Activated B cell treated with CpG ODN at 0.5 μM for 24 hours (primary cell): ENCODE results near the gene SP6. TPM values are rescaled to one million over a fixed set of nuclear protein-coding genes. Genes with fewer than 3 reads are reported as not detected.

Source experiments
- ATAC-seq: fragments of 200-7000 bp; cut with Tn5 transposase; one replicate; pipeline ENCODE4 v1.10.0; 2021; ENCODE audit warnings: low read depth, mild to moderate bottlenecking, moderate library complexity
- CTCF ChIA-PET: fragments of 350-600 bp; sonication (Branson Sonifier 250); formaldehyde crosslinking; loops from one replicate; lab custom pipeline; 2021; ENCODE audit warnings: antibody characterized with exemption; lab: Charles Lee
- POLR2A ChIA-PET: fragments of 350-600 bp; sonication (Branson Sonifier 250); formaldehyde crosslinking; loops from one replicate; lab custom pipeline; 2021; ENCODE audit warnings: antibody characterized with exemption; lab: Charles Lee
- DNase-seq: peaks from one replicate; pipeline ENCODE4 v3.0.0; 2022
- H3K27ac Mint-ChIP-seq: one replicate; pipeline ENCODE4 v1.8.0; 2020; ENCODE audit warnings: mixed read lengths
- H3K27me3 Mint-ChIP-seq: one replicate; pipeline ENCODE4 v1.8.0; 2021; ENCODE audit warnings: mixed read lengths
- H3K36me3 Mint-ChIP-seq: one replicate; pipeline ENCODE4 v1.8.0; 2021; ENCODE audit warnings: low read depth, mixed read lengths
- H3K4me1 Mint-ChIP-seq: one replicate; pipeline ENCODE4 v1.8.0; 2021; ENCODE audit warnings: mixed read lengths
- H3K4me3 Mint-ChIP-seq: one replicate; pipeline ENCODE4 v1.8.0; 2020; ENCODE audit warnings: mild to moderate bottlenecking, mixed read lengths
- H3K9me3 Mint-ChIP-seq: one replicate; pipeline ENCODE4 v1.8.0; 2020; ENCODE audit warnings: mixed read lengths
- CTCF ChIP-seq: fragments of 200-600 bp; IDR thresholded peaks from one replicate; pipeline ENCODE4 v1.8.0; 2022; ENCODE audit warnings: antibody characterized with exemption, mild to moderate bottlenecking
- intact Hi-C: fragments of 100-400 bp; cut with micrococcal nuclease; formaldehyde crosslinking; loops from one replicate; pipeline ENCODE4 v1.15.1; 2024
- total RNA-seq: library from RNA; stranded (reverse); gene quantifications from 2 replicates; pipeline ENCODE4 v1.2.3, GENCODE V29; 2022

SP6 gene
- total RNA-seq, 1 donor from 2014 or later, result 0.09 TPM

DNA sequence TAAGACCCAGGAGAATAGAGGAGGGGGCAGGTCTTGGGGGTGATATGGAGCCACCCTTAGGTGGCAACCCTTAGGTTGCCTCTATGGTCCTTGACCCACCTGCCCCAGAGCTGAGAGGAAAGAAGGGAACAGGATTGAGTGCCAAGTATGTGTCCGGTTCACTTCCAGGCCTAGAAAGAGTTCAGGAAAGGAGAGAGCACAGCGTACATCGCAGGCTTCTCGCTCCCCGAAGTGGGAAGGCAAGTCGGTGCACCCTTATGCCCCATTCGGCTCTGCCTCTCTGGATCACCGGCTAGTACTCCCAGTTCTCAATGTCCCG lies 631 bp downstream of the SP6 start:
- POLR2A ChIA-PET, result interaction anchor here (2.2 to 2.4 kb wide), 2 partner anchors 19 to 45 kb away, joined by 6 to 16 read pairs; partner anchors contain the start of genes LRRC46, MRPL10 and SP2
- Mint-ChIP-seq H3K27ac (no peak overlapping the region), H3K36me3 (no peaks in the 10 kb centered on the region), H3K4me3 (peak overlapping the region; percentile 50), H3K9me3 (no peaks in the 10 kb centered on the region), H3K4me1 (peaks cover 25% of the 10 kb centered on the region), H3K27me3 (peaks cover 69% of the 10 kb centered on the region)
- CTCF ChIA-PET, result interaction anchor here (1.1 to 3.9 kb wide), 3 partner anchors 9 to 39 kb away, joined by 4 to 29 read pairs (median 6); partner anchors contain the start of gene SCRN2
- ATAC-seq (no peak), DNase-seq (no peak)
- intact Hi-C loops, result no loop called here
- TF ChIP-seq CTCF, result no peak

- Mint-ChIP-seq H3K9me3 (no peaks in the 10 kb centered on the region), H3K36me3 (no peaks in the 10 kb centered on the region), H3K27me3 (peaks cover 61% of the 10 kb centered on the region), H3K27ac (no peak overlapping the region), H3K4me3 (no peak overlapping the region), H3K4me1 (peaks cover 26% of the 10 kb centered on the region)
- ATAC-seq (no peak), DNase-seq (no peak)
- no peak for TF ChIP-seq CTCF
- intact Hi-C loops, result loop anchor here (10.0 kb wide), 1 partner anchor 767 kb away; the partner anchor contains the start of genes HOXB7 and HOXB8
- ChIA-PET CTCF (interaction anchor here (0.6 to 3.9 kb wide), 2 partner anchors 42 to 91 kb away, joined by 3 to 29 read pairs; no protein-coding TSS in a partner anchor), POLR2A (interaction anchor here (0.6 to 1.6 kb wide), 2 partner anchors 47 to 1057 kb away, joined by 3 to 4 read pairs; partner anchors contain the start of gene SP2)
These were observed 2.8 kb downstream of the SP6 start for GRCh38 chr17:47848198-47848513.

GRCh38 chr17:47847341-47848197 lies 3.4 kb downstream of the SP6 start:
- DNase-seq (no peak), ATAC-seq (no peak)
- ChIA-PET CTCF (interaction anchor here (0.6 to 3.9 kb wide), 3 partner anchors 10 to 91 kb away, joined by 3 to 29 read pairs (median 3); no protein-coding TSS in a partner anchor), POLR2A (interaction anchor here (0.6 to 1.8 kb wide), 2 partner anchors 48 to 1057 kb away, joined by 3 to 8 read pairs; partner anchors contain the start of gene SP2)
- H3K4me3 Mint-ChIP-seq, result no peak overlapping the region
- H3K27me3 Mint-ChIP-seq, result peaks cover 56% of the 10 kb centered on the region
- H3K36me3 Mint-ChIP-seq, result no peaks in the 10 kb centered on the region
- peaks cover 28% of the 10 kb centered on the region for H3K4me1 Mint-ChIP-seq
- H3K9me3 Mint-ChIP-seq, result no peaks in the 10 kb centered on the region
- intact Hi-C loops, result loop anchor here (10.0 kb wide), 1 partner anchor 767 kb away; the partner anchor contains the start of genes HOXB7 and HOXB8
- no peak overlapping the region for H3K27ac Mint-ChIP-seq
- no peak for TF ChIP-seq CTCF

DNA sequence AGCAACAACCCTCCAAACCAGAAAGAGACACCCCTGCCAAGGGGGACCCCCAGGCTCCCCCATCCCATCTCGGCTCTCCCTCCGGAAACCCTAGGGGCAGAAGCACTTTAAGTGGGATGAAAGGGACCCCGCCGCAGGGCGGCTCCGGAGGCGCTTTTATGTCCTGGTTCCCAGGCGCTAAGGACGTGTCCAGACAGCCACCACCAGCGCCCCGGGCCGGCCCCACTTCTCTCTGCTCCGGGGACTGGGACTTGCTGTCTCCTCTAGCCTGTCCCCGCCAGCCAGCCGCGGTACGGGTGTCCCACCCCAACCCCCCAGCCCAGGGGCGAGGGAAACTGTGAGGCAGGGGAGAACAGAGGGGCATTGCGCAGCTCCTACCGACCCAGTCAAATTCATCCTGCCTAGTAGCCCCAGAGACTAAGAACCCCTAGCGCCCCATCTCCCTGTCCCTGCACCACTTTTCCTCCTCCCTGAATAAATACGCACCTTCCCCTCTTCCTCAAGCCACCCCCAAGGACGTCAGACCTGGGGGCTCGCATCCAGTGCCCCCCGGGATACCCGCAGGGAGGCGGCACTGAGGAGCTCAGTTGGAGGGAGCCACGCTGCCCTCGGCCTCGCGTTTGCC lies 4.1 kb downstream of the SP6 start:
- Mint-ChIP-seq H3K4me1 (peaks cover 24% of the 10 kb centered on the region), H3K36me3 (no peaks in the 10 kb centered on the region), H3K4me3 (no peak overlapping the region), H3K9me3 (no peaks in the 10 kb centered on the region), H3K27ac (no peak overlapping the region), H3K27me3 (peaks cover 49% of the 10 kb centered on the region)
- intact Hi-C loops, result loop anchor here (10.0 kb wide), 1 partner anchor 768 kb away; the partner anchor contains the start of genes HOXB7 and HOXB8
- ChIA-PET CTCF (interaction anchor here (3.9 kb wide), 1 partner anchor 43 kb away, joined by 29 read pairs; no protein-coding TSS in a partner anchor), POLR2A (interaction anchor here (1.8 kb wide), 1 partner anchor 49 kb away, joined by 8 read pairs; the partner anchor contains the start of gene SP2)
- no peak for ATAC-seq
- DNase-seq, result no peak
- TF ChIP-seq CTCF, result no peak
